ENCODE measurements around the gene KLRG1.

DNA sequence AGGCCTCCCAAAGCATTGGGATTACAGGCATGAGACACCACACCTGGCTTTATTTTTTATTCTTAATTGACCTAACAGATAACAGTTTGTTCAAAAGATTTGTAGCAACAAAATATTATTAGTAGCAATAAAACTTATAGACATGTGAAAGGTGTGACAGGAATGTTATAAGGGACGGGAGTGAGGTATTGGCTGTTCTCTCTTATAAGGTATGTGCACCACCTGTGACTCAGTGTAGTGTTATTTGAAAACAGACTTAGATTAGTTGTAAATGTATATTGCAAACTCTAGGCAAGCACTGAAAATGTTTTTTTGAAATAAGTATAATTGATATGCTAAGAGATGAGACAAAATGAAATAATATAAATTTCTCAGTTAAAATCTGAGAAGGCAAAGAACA lies 57.8 kb downstream of the KLRG1 start:
- TF ChIP-seq POLR2A (IDR thresholded peaks at IDR 0.05; ENCODE audit: low read length) (no peak), EHF (CRISPR knock-in tag; IDR thresholded peaks at IDR 0.05) (no peak), ZC3H11A (IDR thresholded peaks at IDR 0.05) (no peak), NR3C1 (IDR thresholded peaks at IDR 0.05) (no peak), EP300 (IDR thresholded peaks at IDR 0.05) (no peak), CHD4 (IDR thresholded peaks at IDR 0.05; ENCODE audit: borderline replicate concordance) (no peak), HOXA7 (CRISPR knock-in tag; IDR thresholded peaks at IDR 0.05) (no peak), KDM5A (IDR thresholded peaks at IDR 0.05) (no peak), JUN (IDR thresholded peaks at IDR 0.05) (no peak)
- TF ChIP-seq, protein P1, sequence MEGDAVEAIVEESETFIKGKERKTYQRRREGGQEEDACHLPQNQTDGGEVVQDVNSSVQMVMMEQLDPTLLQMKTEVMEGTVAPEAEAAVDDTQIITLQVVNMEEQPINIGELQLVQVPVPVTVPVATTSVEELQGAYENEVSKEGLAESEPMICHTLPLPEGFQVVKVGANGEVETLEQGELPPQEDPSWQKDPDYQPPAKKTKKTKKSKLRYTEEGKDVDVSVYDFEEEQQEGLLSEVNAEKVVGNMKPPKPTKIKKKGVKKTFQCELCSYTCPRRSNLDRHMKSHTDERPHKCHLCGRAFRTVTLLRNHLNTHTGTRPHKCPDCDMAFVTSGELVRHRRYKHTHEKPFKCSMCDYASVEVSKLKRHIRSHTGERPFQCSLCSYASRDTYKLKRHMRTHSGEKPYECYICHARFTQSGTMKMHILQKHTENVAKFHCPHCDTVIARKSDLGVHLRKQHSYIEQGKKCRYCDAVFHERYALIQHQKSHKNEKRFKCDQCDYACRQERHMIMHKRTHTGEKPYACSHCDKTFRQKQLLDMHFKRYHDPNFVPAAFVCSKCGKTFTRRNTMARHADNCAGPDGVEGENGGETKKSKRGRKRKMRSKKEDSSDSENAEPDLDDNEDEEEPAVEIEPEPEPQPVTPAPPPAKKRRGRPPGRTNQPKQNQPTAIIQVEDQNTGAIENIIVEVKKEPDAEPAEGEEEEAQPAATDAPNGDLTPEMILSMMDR (IDR thresholded peaks at IDR 0.05): no peak
- TF ChIP-seq, protein P2, sequence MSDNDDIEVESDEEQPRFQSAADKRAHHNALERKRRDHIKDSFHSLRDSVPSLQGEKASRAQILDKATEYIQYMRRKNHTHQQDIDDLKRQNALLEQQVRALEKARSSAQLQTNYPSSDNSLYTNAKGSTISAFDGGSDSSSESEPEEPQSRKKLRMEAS (IDR thresholded peaks at IDR 0.05): no peak
- TF ChIP-seq, protein P3, sequence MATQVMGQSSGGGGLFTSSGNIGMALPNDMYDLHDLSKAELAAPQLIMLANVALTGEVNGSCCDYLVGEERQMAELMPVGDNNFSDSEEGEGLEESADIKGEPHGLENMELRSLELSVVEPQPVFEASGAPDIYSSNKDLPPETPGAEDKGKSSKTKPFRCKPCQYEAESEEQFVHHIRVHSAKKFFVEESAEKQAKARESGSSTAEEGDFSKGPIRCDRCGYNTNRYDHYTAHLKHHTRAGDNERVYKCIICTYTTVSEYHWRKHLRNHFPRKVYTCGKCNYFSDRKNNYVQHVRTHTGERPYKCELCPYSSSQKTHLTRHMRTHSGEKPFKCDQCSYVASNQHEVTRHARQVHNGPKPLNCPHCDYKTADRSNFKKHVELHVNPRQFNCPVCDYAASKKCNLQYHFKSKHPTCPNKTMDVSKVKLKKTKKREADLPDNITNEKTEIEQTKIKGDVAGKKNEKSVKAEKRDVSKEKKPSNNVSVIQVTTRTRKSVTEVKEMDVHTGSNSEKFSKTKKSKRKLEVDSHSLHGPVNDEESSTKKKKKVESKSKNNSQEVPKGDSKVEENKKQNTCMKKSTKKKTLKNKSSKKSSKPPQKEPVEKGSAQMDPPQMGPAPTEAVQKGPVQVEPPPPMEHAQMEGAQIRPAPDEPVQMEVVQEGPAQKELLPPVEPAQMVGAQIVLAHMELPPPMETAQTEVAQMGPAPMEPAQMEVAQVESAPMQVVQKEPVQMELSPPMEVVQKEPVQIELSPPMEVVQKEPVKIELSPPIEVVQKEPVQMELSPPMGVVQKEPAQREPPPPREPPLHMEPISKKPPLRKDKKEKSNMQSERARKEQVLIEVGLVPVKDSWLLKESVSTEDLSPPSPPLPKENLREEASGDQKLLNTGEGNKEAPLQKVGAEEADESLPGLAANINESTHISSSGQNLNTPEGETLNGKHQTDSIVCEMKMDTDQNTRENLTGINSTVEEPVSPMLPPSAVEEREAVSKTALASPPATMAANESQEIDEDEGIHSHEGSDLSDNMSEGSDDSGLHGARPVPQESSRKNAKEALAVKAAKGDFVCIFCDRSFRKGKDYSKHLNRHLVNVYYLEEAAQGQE (IDR thresholded peaks at IDR 0.05): no peak
